C4-2B (cell line): ENCODE measurements around the gene MBD6.
"Not testable (repeated sequence)": the region's sequence is repeated elsewhere in the genome, so short reads cannot be mapped to it uniquely, and the experiment has no call there.

ENCODE experiments used
- H3K27ac ChIP-seq: fragments of 450-650 bp; 2 replicates; pipeline ENCODE4 v1.5.1; 2017
- ZFX ChIP-seq: fragments of 450-650 bp; IDR thresholded peaks from 2 replicates; pipeline ENCODE4 v1.6.1; 2017
- TF ChIP-seq, protein P1 (sequence below): fragments of 450-650 bp; conservative IDR thresholded peaks from 2 replicates; pipeline ENCODE4 v1.5.1; 2017; ENCODE audit warnings: mild to moderate bottlenecking

MBD6 gene

DNA sequence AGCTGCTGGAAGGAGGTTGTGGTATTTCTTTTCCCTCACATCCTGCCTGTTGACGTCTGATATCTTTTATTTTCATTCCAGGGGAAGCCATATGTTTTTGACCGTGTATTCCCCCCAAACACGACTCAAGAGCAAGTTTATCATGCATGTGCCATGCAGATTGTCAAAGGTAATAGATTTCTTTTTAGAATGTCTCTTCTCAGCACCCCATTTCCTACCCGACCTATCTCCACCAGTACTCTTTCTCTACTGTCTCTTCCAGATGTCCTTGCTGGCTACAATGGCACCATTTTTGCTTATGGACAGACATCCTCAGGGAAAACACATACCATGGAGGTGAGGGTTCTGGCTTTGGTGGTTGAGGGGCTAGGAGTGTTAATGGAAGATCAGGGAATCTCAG is 40.7 kb downstream of the MBD6 start:
- TF ChIP-seq, protein P1, sequence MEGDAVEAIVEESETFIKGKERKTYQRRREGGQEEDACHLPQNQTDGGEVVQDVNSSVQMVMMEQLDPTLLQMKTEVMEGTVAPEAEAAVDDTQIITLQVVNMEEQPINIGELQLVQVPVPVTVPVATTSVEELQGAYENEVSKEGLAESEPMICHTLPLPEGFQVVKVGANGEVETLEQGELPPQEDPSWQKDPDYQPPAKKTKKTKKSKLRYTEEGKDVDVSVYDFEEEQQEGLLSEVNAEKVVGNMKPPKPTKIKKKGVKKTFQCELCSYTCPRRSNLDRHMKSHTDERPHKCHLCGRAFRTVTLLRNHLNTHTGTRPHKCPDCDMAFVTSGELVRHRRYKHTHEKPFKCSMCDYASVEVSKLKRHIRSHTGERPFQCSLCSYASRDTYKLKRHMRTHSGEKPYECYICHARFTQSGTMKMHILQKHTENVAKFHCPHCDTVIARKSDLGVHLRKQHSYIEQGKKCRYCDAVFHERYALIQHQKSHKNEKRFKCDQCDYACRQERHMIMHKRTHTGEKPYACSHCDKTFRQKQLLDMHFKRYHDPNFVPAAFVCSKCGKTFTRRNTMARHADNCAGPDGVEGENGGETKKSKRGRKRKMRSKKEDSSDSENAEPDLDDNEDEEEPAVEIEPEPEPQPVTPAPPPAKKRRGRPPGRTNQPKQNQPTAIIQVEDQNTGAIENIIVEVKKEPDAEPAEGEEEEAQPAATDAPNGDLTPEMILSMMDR = no peak
- no peak for TF ChIP-seq ZFX
- H3K27ac ChIP-seq = no peak overlapping the region

DNA sequence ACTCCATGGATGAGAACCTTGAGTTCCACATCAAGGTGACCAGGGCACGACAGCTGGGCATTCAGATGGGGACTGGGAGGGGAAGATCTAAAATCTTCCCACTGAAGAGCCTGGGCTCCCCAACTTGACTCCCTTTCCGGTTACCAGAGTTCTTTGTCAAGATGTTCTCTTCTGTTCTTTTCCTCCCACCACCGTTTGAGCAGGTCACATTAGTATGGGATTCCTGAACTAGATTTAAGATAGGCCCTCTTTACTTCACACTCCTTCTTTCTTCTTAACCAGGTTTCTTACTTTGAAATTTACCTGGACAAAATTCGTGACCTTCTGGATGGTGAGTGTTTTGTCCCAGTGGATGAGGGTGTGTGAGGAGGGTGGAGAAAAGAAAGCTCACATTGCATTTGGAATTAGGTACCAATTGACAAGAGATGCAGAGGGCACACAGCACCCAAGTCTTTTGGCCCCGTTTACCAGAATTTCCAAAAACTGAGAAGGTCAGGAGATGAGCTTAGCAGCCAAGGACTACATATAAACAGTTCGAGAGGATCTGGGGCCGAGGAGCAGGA is 41.6 kb downstream of the MBD6 start:
- TF ChIP-seq, protein P1 = no peak
- TF ChIP-seq ZFX = no peak
- H3K27ac ChIP-seq = no peak overlapping the region

DNA sequence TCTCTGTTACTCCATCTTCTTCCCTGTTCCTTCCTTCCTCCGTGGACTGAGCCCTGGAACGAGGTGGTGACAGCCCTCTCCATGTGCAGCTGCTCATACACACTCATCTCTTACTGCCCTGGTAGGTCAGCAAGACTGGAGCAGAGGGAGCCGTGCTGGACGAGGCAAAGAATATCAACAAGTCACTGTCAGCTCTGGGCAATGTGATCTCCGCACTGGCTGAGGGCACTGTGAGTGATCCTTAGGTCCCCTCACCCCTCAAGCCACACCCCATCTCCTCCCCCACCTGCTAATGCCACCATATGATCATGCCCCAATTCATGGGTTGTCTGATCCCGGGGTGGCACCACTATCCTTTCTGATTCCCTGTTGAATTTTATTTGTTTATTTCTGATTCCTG is 46.2 kb downstream of the MBD6 start:
- TF ChIP-seq, protein P1 = no peak
- TF ChIP-seq ZFX = no peak
- H3K27ac ChIP-seq = no peak overlapping the region

DNA sequence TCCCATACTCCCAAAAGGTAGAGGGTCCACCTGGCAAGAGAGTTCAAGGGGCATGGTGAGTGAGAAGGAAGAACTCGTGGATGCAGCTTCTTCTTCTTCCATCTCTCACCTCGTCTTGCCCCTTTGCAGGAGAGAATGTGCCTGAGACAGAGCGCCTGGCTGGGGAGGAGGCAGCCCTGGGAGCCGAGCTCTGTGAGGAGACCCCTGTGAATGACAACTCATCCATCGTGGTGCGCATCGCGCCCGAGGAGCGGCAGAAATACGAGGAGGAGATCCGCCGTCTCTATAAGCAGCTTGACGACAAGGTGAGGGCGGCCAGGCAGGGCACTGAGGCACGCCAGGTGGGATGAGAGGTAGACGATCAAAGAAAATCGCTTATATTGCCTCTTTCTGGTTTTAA is 47.2 kb downstream of the MBD6 start:
- no peak for TF ChIP-seq ZFX
- TF ChIP-seq, protein P1 = no peak
- H3K27ac ChIP-seq = no peak overlapping the region

DNA sequence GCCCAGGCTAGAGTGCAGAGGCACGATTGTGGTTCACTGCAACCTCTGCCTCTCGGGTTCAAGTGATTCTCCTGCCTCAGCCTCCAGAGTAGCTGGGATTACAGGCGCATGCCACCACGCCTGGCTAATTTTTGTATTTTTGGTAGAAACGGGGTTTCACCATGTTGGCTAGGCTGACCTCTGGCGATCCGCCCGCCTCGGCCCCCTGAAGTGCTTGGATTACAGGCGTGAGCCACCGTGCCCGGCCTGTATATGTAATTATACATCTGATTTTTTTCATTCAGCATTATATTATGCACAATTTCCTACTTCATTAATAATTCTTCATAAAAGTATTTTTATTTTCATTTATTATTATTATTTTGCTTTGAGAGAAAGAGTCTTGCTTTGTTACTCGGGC is 47.8 kb downstream of the MBD6 start:
- H3K27ac ChIP-seq = not testable (repeated sequence)

DNA sequence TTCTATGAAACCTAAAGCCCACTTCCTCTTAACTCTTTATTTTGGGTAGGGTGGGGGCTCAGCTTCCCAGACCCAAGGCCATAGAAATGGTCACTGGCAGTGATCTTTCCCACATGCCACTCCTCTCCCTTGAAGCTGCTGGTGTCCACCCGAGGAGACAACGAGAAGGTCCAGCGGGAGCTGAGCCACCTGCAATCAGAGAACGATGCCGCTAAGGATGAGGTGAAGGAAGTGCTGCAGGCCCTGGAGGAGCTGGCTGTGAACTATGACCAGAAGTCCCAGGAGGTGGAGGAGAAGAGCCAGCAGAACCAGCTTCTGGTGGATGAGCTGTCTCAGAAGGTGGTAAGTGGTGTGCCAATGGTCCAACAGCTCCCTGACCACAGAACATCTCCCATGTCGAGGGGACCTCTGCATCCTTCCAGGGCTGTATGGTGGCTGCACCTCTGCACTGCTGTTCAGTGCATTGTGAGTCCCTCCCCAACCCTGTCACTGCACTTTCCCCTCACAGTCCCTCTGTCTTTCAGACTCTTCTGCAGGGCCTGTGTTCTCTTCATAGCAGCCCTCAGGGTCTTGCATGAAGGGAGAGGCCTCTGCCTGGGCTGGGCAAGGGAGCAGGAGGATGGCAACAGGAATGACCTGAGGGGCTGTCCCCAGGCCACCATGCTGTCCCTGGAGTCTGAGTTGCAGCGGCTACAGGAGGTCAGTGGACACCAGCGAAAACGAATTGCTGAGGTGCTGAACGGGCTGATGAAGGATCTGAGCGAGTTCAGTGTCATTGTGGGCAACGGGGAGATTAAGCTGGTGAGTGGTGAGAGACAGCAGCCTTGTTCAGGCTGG is 49.5 kb downstream of the MBD6 start:
- TF ChIP-seq ZFX = no peak
- TF ChIP-seq, protein P1 = no peak
- H3K27ac ChIP-seq = no peak overlapping the region

DNA sequence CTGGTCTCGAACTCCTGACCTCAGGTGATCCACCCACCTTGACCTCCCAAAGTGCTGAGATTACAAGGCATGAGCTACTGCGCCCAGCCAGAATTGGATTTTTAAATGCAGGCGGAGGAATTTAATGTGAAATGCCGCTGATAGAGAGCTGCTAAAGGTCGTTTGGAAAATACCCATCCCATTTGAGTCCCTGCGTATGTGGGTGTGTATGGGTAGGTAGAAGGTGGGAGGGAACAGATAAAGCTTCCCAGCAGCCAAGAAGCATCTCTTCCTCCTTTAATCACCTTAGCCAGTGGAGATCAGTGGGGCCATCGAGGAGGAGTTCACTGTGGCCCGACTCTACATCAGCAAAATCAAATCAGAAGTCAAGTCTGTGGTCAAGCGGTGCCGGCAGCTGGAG is 52.2 kb downstream of the MBD6 start:
- no peak overlapping the region for H3K27ac ChIP-seq
- no peak for TF ChIP-seq ZFX
- TF ChIP-seq, protein P1 = no peak
